ENCODE results near the gene CTNND2.
"Not testable (repeated sequence)": the region's sequence is repeated elsewhere in the genome, so short reads cannot be mapped to it uniquely, and the experiment has no call there.

The CTNND2 gene

GRCh38 chr5:11104210-11104609, 800.0 kb downstream of the CTNND2 start:
- DNase-seq (ENCODE audit: low read depth, low spot score): no peak

- no peak for DNase-seq (ENCODE audit: low read depth, low spot score)
Observed at GRCh38 chr5:11084111-11084510, 820.1 kb downstream of the CTNND2 start.

- DNase-seq (ENCODE audit: low read depth, low spot score): no peak
Observed at GRCh38 chr5:11082404-11082945, 821.8 kb downstream of the CTNND2 start.

- no peak for DNase-seq (ENCODE audit: low read depth, low spot score)
Observed at GRCh38 chr5:11076945-11077613, 827.2 kb downstream of the CTNND2 start.

- no peak for DNase-seq (ENCODE audit: low read depth, low spot score)
Observed at GRCh38 chr5:11075035-11075805, 829.0 kb downstream of the CTNND2 start.

GRCh38 chr5:11072568-11072967, 831.7 kb downstream of the CTNND2 start:
- DNase-seq (ENCODE audit: low read depth, low spot score): no peak

- no peak for DNase-seq (ENCODE audit: low read depth, low spot score)
Observed at GRCh38 chr5:11072076-11072475, 832.2 kb downstream of the CTNND2 start.

- DNase-seq (ENCODE audit: low read depth, low spot score): no peak
Observed at GRCh38 chr5:11069041-11069440, 835.2 kb downstream of the CTNND2 start.

GRCh38 chr5:11065723-11066122, 838.5 kb downstream of the CTNND2 start:
- not testable (repeated sequence) for DNase-seq (ENCODE audit: low read depth, low spot score)

- no peak for DNase-seq (ENCODE audit: low read depth, low spot score)
Observed at GRCh38 chr5:11064763-11065450, 839.3 kb downstream of the CTNND2 start.

GRCh38 chr5:11062397-11062796, 841.8 kb downstream of the CTNND2 start:
- DNase-seq (ENCODE audit: low read depth, low spot score): no peak

- no peak for DNase-seq (ENCODE audit: low read depth, low spot score)
Observed at GRCh38 chr5:11056560-11056959, 847.7 kb downstream of the CTNND2 start.

GRCh38 chr5:11054014-11054413, 850.2 kb downstream of the CTNND2 start:
- DNase-seq (ENCODE audit: low read depth, low spot score): no peak

- DNase-seq (ENCODE audit: low read depth, low spot score): no peak
Observed at GRCh38 chr5:11052871-11053270, 851.4 kb downstream of the CTNND2 start.

- DNase-seq (ENCODE audit: low read depth, low spot score): no peak
Observed at GRCh38 chr5:11050596-11051304, 853.5 kb downstream of the CTNND2 start.

GRCh38 chr5:11048760-11049159, 855.5 kb downstream of the CTNND2 start:
- no peak for DNase-seq (ENCODE audit: low read depth, low spot score)

GRCh38 chr5:11047625-11048024, 856.6 kb downstream of the CTNND2 start:
- DNase-seq (ENCODE audit: low read depth, low spot score): no peak

GRCh38 chr5:11047030-11047429, 857.2 kb downstream of the CTNND2 start:
- no peak for DNase-seq (ENCODE audit: low read depth, low spot score)

- DNase-seq (ENCODE audit: low read depth, low spot score): no peak
Observed at GRCh38 chr5:11046160-11046559, 858.1 kb downstream of the CTNND2 start.

GRCh38 chr5:11045411-11045810, 858.8 kb downstream of the CTNND2 start:
- DNase-seq (ENCODE audit: low read depth, low spot score): no peak

GRCh38 chr5:11044581-11044980, 859.7 kb downstream of the CTNND2 start:
- no peak for DNase-seq (ENCODE audit: low read depth, low spot score)

- no peak for DNase-seq (ENCODE audit: low read depth, low spot score)
Observed at GRCh38 chr5:11043881-11044280, 860.4 kb downstream of the CTNND2 start.
